Fibroblast of skin of abdomen (primary cell): ENCODE results near the gene STC2. TPM values are rescaled to one million over a fixed set of nuclear protein-coding genes. Genes with fewer than 3 reads are reported as not detected.
"Not testable (repeated sequence)": the region's sequence is repeated elsewhere in the genome, so short reads cannot be mapped to it uniquely, and the experiment has no call there.

Experiments
- DNase-seq: peaks from one replicate; pipeline ENCODE4 v3.0.0-alpha.2; 2013
- polyA plus RNA-seq, 2 experiments: library from polyadenylated mRNA; unstranded; fragments of 120-200 nt; gene quantifications; one replicate each; pipeline ENCODE4 v1.2.1, GENCODE V29; 2013; ENCODE audit not compliant: insufficient read length in 2 of 2

Gene STC2, protein sequence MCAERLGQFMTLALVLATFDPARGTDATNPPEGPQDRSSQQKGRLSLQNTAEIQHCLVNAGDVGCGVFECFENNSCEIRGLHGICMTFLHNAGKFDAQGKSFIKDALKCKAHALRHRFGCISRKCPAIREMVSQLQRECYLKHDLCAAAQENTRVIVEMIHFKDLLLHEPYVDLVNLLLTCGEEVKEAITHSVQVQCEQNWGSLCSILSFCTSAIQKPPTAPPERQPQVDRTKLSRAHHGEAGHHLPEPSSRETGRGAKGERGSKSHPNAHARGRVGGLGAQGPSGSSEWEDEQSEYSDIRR
- polyA plus RNA-seq (2013, experiment 1 of 2; ENCODE audit: insufficient read length) = 134 TPM
- 135 TPM for polyA plus RNA-seq (2013, experiment 2 of 2; ENCODE audit: insufficient read length)

DNA sequence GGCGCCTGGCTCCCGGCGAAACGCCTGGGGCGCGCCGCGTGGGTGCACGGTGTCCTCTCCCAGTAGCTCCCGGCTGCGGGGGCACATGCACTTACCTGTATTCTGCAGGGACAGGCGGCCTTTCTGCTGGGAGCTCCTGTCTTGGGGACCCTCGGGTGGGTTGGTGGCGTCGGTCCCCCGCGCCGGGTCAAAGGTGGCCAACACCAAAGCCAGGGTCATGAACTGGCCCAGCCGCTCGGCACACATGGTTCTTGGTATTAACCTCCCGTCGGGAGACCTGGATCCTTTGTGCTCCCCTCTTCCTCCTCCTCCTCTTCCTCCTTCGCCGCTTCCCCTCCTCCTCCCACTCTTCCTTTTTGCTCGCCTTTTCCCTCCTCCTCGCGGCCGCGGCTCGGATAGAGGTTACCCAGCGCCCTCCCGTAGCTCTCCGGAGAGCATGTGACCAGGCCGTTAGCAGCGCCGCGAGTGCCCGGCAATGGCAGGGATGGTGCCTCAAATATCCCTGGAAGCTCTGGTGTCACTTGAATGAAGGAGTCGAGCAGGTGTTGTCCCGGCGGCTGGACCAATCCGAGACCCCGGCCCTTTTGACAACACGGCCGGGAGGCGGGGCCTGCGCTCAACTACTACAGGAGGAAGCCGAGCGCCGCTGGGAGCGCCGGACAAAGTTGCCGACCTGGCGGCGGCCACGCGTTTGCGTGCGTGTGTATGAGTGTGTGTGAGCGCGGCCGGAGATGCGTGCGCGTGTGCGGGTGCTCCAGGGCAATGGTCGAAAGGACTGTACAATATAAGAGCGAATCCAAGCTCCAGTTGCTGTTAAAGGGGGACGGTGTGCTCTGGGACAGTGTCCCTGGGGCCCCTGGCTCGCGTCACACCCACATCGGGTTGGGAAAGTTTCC, at the start of gene STC2:
Gene STC2 (minus strand): TSS at position 467 of the 896 bp plus-strand sequence. CDS start 221 bp downstream, at position 246.
- peak; percentile 94 for DNase-seq

DNA sequence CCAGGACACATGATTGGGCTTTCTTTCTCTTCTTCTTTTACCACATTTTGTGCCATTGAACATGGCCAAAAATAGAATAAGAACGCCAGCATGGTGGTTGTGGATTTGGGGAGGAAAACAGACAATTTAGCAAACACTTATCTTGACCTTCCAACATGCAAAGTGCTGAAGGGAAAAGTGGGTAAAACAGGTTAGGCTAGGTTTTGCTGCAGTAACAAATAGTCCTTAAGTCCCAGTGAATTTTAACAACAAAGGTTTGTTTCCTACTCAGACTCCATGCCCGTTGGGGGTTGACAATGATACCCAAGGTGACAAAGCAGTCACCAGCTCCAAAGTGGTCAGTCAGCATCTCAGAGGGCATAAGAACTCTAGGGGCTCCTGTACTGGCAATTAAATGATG, 43.2 kb upstream of the STC2 start:
- no peak for DNase-seq

DNA sequence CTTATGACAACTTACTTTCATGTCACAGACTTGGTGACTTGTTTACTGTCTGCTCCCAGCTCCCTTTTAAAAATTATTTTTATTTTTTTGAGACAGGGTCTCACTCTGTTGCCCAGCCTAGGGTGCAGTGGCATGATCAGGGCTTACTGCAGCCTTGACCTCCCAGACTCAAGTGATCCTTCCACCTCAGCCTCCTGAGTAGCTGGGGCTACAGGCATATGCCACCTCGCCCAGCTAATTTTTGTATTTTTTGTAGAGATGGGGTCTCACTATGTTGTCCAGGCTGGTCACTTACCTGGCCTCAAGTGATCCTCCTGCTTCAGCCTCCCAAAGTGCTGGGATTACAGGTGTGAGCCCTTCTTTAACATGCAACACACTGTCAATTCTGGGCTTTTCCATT, 35.2 kb upstream of the STC2 start:
- DNase-seq = not testable (repeated sequence)

DNA sequence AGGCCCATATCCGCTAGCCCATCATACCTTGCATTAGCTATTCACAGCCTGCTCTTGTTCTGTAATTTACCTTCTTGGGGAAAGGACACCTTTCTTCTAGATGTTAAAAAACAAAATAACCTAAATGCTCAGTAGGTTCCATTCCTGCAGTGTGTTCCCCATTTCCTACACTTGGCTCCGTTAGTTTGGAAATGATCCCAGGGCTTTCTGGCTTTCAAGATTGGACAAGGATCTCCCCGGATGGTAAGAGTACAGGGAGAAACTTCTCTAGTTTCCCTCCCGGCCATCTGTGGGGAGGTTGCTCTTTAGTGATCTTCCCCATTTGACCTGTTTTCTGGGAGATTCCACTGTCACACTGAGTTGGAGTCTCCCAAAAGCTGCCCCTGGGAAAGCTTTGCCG, 27.3 kb upstream of the STC2 start:
- DNase-seq = no peak

DNA sequence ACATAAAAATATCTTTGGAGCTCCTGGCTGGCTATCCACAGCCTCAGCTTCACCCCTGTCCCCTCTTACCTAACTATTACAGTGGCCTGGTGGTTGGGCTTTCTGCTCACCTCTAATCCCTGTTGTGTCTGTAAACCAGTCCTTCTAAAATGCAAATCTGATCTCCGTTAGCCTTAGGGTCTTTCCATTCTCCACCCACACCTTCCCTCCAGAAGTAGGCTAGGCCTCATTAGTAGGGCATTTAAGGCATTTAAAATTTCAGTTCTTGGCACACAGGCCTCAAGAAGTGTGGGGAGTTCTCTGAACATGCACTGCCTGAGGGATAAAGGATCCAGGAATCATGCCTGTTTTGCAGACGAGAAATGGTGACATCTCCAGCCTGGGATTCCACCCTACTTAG, 26.4 kb upstream of the STC2 start:
- no peak for DNase-seq

DNA sequence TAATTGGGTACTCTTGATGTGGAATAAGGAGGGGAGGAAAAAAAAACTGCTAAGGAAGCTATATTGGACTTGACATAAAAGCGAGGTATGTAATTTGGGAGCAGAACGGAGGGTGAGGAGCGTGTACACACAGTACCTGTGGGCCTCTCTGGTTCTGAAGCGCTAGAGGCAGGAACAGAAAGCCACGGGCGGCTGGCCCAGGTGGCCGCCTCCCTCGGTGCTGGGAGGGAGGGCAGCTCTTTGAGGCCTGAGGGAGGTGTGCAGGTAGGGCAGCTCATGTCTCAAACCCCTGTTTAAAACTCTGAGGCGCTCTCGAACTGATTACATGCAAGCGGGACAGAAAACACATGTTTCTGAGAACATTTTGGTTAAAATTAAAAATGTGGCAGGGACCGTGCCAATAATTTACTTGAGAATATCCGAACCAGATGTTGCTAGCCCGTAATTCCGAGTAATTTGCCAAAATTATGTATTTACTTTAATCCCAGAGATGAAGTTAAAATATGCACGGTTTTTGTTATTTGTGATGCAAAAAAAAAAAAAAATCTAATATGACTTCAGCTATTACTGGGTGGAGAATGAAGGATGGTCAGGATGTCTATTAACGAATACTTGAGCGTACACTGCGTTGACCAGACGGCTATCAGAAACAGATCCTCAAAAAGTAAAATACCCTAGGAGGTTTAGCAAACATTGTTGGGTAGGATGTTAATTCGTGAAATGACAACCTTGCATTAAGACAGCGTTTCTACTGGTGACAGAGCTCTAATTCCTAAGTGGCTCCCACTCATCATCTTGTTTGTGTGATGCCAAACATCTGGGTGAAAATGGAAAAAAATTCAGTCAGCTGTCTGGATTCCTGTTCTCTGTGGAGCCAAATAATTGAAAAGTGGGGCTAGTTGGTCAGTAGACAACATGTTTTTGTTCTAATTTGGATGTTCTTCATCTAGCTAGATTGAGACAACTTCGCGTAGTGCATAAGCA, 24.4 kb upstream of the STC2 start:
- DNase-seq = no peak

DNA sequence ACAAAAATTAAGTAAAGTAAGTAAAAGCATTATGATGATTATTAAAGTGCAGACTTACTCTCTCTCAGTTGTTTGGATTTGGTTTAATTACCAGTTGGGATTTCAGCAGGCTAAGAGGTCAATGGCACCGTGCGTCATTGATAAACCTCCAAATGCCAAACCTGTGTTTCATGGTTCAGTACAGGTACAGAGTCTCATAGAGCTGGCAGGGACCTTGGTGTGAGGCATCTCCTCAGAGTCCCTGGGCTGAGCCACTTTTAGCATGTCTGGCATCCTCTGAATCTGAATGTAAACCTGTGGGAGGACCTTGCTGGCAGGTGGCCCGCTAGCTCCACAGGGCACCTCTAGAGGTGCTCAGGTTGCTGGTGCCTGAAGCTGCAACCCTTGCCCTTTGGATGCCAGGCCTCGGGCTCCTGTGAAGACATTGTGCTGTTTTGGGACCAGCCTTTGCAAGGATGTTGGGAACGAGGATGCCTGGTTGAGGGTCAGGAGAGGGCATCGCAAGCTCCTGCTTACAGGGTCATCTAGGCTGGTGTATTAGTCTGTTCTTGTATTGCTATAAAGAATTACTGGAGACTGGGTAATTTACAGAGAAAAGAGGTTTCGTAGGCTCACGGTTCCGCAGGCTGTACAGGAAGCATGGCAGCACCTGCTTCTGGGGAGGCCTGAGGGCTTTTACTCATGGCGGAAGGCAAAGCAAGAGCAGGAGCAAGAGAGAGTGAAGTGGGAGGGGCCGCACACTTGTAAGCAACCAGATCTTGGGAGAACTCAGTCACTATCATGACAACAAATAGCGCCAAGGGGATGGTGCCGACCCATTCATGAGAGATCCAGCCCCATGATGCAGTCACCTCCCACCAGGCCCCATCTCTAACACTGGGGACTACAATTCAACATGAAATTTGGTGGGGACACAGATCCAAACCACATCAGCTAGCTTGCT, 14.9 kb upstream of the STC2 start:
- DNase-seq = no peak

DNA sequence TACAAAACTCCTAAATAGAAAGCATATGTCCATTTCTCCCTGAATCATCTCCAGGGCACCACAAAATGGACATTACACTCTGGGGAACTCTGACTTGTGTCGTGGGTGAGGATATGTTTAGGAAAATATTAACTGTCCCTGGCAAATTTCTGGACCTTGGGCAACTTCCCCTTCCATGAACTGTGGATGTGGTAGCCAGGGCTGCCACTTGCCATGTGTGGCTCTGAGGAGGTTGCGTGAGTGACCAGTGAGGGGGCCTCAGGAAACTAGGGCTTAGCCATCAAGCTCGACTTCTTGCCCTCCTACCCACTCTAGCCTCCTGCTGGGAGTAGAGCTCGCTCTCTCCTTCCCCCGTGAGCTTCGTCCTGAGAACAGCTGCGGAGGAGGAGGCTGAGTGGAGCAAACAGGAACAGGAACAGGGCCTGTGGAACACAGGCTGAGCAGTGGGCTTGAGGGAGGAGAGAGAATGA, 13.8 kb upstream of the STC2 start:
- no peak for DNase-seq

DNA sequence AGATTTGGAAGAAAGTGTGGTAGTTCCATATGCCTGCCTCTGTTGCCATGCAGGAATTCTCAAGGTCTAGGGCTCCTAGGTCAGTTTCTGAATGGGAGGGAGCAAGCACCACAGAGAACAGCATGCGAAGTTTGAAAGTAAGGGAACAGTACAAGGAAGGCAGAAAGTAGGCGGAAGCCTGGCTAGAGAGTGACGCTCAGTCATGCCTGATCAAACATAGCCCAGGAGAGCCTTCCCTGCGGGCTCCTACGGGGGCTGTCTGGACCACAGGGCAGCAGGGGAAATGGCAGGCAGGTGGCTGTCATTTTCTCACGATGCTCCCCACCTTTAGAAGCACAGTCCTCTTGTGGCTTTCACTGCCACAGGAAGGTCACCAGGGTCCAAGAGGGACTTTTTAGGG, 12.8 kb upstream of the STC2 start:
- DNase-seq = no peak

DNA sequence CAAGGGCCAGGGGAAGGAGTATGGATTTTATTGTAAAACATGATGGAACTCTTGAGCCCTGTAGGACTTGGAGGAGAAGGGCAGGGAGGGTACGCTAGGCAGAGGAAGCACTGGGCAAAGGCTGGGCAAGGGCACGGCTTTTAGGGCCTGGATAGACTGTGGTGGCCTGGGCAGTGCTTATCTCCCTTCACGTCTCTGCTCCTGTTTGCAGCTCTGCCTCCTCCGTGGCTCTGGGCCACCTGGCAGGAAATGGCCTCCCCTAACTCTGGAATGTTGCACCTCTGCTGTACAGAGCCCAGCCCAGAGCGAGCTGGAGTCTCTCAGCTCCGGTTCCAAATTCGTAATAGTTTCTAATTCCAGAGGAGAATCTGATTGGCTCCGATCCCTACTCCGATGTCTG, 12.2 kb upstream of the STC2 start:
- DNase-seq = no peak

DNA sequence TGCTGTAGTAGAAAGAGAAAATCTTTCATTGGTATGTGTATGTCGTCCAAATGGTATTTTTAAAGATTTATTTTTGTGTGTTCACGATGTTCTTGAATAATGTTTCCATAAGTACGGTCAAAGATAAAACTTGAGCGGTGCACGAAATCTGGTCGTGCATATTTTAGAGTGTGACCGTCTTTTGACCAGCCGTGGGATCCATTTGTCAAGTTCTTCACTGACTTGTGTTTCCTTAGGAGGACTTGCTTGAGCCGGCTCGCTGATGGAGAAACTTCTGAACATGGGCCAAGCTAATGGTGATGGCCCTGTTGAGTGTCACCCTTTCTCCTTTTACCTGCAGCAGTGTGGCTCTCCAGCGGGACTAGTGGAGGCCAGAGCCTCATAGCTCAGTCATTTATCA, 11.1 kb upstream of the STC2 start:
- DNase-seq = no peak

DNA sequence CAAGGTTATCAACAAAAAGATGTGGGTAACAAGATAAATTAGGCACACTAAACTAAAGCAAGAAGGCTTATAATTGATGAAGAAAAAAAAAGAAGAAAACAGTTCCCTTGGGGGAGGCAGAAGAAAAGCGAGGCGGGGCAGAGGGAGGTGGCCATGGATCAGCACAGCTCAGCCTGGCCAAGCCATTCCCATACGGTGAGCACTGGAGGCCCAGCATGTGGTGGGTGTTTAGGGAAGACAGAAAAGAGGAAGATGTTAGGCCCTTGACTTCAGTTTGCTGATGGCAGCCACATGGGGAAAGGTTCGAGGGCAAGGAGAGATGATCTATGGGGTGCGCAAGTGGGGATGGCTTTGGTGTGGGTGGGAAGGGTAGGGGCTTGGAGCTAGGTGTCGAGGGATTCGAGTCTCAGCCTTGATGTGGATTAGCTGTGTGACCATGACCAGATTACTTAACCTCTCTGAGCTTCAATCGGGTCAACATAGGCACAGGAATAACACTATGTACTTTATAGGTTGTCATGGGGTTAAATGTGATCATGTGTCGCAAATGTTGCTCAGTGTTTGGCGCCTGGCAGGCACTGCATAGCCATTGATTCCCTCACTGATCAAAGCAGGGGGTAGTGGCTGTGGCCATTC, 10.3 kb upstream of the STC2 start:
- DNase-seq = no peak

DNA sequence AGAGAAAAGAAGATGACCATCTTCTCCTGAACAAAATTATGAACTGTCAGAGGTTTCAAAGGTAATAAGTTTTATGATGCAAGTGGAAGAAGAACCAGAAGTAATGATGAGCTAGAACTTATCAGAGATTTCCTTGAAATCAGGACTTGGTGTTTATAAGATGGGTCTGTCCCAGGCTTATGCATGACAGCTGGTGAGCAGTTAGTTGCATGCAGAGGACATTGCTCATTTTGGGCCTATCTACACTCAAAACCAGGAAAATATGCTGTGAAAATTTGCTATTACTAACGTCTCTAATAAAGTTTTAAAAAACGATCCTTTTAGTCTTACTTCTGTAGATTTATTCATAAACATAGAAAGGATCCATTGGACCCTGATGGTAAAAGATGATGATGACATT, 6.6 kb upstream of the STC2 start:
- no peak for DNase-seq

DNA sequence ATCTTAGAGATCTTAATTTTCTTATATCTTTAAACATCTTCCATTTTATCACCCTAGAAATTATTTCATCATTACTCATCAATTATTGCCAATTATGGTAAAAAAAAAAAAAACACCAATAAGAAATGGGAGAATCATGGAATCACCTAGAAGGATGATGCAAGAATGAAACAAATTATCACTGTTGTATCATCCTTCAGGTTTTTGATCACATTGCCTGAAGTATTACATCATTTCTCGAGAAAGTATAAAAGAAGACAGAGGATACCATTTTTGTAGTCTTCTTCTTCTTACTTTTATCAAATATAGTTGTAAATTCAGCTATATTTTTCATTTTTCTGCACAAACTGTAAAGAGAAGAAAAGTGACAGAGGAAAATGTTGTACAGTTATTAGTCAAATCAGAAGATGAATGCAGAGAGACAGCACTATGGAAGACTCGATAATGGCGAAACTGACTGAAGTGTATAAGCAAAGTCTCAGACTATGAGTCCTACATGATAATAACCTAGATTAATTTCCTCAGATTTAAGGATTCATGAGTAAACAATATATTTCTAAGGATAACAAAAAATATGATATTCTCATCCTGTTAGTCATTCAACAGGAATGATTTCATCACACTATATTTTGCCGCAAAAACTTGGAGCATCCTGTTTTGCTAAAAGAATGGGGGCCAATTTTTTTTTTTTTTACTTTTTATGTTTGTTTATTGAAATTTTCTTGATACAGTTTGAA, 5.9 kb upstream of the STC2 start:
- DNase-seq = peak; percentile 72

DNA sequence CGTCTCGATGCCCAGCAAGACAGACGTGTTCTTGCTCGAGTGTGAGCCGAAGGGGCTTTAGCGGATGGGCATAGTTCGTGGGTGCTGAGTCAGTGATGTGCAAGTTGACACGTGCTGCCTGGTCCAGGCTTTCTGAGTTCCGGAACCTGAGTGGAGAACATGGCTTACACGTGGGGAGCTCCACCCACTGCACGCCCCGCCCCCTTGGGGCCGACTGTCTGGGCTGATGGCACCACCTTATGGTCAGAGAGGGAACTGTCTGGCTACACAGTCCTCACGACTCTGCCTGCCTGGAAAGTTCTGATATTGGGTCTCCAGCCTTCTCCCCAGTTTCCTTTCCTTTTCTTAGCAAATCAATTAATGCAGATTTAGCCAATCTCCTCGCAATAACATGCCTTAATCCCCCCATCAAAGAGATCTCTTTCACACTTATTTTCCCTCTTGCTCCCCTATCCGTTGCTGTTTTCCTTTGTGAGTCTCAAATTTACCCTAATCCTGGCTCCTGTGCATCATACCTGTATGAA, 3.8 kb upstream of the STC2 start:
- DNase-seq = peak; percentile 87

DNA sequence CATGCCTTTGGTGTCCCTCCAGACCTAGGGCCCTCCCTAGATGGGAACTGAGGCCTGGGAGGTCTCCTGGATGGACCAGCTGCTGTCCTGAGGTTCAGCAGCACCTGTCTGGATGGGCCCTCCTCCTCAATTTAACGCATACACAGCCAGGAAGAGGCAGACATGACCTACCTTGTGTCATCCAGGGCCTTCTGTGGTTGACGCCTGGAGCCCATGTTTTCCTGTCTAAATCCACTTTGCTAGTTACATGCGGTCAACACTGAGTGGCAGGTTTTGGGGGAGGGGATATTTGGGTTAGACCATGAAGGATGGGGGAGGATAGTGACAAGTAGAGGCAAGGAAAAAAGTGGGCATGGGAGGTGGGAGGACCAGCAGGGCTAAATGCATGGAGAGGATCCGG, 3.1 kb upstream of the STC2 start:
- no peak for DNase-seq

DNA sequence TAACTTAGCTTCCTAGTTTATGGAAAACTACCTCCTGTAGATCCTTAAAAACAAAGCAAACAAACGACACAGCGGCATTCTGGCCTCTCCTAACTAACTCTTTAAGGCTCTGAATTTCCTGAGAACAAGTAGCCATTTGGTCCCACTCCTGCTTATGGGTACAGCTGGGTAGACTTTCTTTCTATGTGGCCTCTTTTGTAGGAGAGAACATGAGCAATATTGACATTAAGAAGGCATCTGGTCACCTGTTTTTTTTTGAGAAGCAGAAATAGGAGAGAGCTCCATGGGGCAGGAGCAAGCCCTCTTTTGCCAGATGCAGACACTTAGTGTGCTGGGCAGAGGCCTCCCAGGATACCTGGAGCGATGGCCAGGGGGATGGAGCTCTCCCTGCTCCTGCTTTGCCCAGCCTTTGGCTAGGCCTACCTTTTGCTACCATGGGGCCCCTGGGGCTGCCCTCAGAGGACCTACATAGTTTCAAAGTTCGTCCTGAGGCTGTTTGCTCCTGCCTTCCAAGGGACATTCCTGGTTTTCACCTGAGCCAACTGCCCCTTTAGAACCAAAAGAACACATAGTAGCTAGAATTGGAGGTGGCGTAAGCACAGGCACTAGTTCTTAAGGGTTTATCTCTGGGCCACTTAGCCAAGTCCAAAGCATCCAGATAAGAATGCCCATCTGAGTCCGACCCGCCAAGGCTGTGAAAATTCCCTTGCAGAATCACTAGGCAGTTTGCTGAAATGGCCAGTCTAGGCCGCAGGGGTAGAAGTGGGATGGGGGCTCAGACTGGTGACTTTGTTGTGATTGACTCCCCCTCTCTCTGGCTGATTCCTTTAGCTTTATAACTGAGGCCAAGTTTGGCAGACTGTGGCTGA, 2.4 kb upstream of the STC2 start:
- no peak for DNase-seq

DNA sequence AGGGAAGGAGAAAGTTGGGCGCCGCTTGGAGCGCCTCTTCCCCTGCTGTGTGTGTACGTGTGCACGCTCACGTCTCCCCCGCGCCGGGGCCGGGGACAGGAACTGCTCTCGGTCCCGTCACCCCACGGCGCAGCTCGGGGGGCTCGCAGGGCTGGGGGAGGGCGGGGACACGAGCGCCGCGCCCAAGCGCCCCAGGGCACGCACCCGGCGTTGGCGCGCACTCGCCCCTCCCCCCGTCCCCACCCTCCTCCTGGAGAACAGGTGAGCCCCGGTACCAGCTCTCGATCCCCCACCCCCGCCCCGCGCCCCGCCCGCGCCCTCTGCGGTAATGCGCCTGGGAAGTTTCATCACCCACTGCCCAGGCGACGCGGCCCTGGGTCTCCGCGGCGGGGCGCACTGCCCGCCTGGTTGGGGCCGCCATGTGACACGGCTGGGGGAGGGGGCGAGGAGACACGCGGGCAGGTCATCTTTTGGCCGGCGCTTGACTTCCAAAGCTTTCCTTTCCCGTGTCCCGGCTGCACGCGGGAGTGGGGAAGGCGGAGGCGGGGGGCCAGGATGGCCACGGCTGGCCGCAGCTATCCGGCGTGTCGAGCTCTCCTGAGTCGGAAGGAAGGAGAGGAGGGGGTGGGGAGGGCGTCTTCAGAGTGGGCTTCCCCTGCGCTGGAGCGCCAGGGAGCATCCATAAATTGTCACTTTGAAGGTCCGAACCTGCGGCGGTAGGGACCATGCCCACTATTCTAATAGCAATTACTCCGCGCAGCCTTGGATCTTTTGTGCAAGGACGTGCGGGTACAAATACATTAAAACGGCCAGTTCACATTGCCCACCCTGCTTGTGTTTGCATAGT, 1.5 kb upstream of the STC2 start:
- DNase-seq = peak; percentile 65
